Activated gamma-delta T cell treated with Interleukin-2 at 50 U/mL for 16 hours (primary cell): Measurements from ENCODE around the gene PSMB9.
"Not testable (repeated sequence)": the region's sequence is repeated elsewhere in the genome, so short reads cannot be mapped to it uniquely, and the experiment has no call there.

Experiments used
- DNase-seq: peaks from one replicate; pipeline ENCODE4 v3.0.0-alpha.2; 2020

PSMB9 gene

GRCh38 chr6:32865724-32866443 lies 11.9 kb downstream of the PSMB9 start:
- DNase-seq: no peak

- no peak for DNase-seq
Observed at GRCh38 chr6:32867022-32867477, 13.1 kb downstream of the PSMB9 start.

GRCh38 chr6:32867554-32868256 lies 13.7 kb downstream of the PSMB9 start:
- no peak for DNase-seq

DNA sequence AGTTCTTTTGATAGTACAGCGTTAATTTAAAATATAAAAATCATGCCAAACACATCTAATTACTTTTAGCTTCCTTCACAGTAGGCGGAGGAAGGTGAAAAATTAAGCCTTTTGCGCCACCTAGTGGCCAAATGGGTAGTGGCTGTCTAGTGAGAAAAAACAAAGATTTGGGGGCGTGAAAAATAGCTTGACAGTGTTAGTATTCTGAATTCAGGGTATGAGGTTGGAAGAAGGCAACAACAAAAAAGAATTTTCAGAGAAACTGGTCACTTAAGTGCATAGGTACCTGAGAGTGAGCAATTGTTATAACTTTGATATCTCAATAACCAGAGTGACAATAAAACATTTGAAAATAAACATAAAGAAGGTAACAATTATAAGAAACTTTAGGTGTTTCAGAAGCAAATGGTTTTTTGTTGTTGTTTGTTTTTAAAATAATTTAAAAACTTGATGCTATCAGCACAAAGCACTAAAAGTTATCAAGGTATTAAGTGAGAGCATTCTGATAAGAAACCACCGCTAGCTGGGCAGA lies 14.3 kb downstream of the PSMB9 start:
- peak; percentile 88 for DNase-seq

DNA sequence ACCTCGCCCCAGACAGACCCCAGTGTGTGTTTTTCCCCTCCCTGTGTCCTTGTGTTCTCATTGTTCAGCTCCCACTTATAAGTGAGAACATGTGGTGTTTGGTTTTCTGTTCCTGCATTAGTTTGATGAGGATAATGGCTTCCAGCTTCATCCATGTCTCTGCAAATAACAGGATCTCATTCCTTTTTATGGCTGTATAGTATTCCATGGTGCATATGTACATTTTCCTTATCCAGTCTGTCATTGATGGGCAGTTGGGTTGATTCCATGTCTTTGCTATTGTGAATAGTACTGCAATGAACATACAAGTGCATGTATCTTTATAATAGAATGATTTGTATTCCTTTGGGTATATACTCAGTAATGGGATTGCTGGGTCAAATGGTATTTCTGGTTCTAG lies 20.0 kb downstream of the PSMB9 start:
- DNase-seq: not testable (repeated sequence)

- DNase-seq: no peak
Observed at GRCh38 chr6:32876603-32877002, 22.6 kb downstream of the PSMB9 start.

- no peak for DNase-seq
Observed at GRCh38 chr6:32879691-32880090, 25.7 kb downstream of the PSMB9 start.

DNA sequence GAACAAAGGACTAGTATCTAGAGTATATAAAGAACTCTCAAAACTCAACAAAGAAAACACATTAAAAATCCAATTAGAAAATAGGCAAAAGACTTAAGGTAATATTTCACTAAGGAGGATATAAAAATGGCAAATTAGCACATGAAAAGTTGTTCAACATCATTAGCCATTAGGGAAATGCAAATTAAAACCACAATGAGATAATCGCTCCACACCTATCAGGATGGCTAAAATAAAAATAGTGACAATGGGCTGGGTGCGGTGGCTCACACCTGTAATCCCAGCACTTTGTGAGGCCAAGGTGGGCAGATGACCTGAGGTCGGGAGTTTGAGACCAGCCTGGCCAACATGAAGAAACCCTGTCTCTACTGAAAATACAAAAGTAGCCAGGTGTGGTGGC lies 27.0 kb downstream of the PSMB9 start:
- DNase-seq: not testable (repeated sequence)

- no peak for DNase-seq
Observed at GRCh38 chr6:32882879-32883250, 28.9 kb downstream of the PSMB9 start.

GRCh38 chr6:32883789-32884188 lies 29.8 kb downstream of the PSMB9 start:
- no peak for DNase-seq

DNA sequence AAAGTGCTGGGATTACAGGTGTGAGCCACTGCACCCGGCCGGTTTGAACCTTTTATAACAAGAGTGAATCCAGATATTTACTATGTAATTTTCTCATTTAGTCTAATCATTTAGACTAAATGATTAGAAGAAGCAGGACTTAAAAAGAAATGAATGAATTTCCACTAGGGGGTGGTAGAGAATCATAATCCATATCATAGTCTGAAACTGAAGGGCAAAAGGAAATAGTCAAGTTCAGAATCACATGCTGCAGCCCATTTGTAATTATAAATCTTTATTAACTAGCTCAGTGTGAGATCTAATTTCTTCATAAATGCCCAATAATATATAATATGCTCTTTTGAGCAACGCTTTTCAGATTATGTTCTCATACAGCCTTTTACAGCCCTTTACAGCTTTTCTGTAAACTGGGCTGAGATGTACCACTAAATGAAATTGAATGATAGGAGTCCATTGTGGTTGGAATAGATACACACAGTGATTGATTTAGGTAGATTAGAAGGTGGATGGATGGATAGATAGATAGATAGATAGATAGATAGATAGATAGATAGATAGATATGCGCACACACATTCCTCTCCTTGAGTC lies 31.8 kb downstream of the PSMB9 start:
- no peak for DNase-seq

DNA sequence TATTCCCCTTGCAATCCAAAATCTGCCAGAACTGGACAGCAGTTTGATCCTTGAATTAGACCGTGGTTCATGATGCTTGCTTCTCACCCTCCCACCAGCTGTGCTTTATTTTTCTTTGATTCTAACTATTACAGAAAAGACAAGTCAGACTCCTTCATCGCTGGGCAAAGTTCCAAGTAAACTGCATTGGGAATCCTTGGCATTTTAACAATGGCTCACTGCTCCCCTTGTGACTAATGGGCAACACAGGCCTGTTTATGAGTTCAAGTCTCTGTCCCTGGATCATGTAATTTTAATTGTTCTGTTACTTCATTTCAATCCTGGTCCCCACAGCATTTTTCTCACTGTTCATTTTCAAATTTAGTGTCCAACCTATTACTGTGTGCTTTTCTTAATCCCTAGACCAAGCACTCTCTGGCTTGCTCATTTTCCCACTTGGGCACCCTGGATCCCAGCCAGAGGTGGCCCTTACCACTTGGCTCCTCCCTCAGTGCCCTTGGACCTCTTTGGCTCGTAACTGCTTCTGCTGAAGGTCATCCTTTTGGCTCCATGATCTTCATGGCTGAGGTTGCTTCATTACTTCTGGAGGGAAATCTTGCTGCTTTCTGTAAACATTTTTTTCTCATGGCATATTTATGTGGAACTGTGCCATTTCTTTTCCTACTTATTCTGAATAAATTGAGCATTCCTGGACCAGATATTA lies 32.8 kb downstream of the PSMB9 start:
- no peak for DNase-seq

DNA sequence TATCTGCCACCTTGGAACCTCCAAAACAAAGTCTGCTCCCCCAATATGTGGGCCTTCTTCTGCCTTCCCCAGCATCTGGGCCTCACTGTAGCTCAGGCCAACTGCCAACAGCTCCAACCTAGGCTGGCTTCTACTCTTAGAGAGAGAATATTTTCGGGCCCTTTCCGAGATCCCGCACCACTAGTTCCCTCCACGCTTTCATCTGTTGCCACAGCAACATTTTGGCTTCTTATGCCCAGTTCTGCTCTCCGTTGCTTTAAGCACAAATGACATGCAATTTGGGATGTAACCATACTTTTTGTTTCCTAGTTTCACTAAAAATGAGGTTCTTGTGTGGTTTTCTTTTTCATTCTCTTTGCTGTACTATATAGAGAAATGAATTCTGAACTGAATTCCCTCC lies 33.6 kb downstream of the PSMB9 start:
- DNase-seq: no peak

DNA sequence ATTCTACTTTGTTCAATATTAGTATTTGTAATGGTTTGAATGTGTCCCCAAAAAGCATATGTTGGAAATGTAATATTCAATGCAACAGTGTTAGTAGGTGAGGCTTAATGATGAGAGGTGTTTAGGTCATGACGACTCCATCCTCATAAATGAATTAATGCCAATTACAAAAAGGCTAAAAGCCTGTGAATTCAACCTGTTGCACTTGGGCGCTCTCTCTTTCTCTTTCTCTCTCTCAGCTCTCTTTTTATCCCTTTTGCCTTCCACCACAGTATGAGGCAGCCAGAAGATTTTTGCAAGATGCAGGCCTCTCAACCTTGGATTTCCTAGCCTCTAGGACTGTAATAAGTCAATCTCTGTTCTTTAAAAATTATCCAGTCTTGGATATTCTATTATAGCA lies 34.6 kb downstream of the PSMB9 start:
- no peak for DNase-seq

GRCh38 chr6:32889533-32889932 lies 35.5 kb downstream of the PSMB9 start:
- no peak for DNase-seq

- DNase-seq: no peak
Observed at GRCh38 chr6:32890831-32891230, 36.8 kb downstream of the PSMB9 start.

GRCh38 chr6:32894085-32895005 lies 40.4 kb downstream of the PSMB9 start:
- DNase-seq: peak; percentile 91

DNA sequence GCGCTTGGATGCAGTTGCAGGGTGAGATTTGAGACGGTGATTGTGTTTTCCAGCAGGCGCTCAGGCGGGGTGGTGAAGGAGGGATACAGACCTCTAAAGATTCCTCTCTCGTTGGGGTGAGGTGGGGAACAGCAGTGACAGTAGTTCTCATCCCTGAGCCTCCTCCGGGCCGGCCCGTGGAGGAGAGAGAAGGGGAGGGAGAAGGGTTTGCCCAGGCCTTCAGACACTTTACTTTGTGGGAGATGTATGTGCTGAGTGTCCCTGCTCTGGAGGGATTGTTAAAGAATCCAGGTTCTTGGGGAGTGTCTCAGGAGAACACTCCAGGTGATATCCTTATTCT lies 41.0 kb downstream of the PSMB9 start:
- DNase-seq: no peak

DNA sequence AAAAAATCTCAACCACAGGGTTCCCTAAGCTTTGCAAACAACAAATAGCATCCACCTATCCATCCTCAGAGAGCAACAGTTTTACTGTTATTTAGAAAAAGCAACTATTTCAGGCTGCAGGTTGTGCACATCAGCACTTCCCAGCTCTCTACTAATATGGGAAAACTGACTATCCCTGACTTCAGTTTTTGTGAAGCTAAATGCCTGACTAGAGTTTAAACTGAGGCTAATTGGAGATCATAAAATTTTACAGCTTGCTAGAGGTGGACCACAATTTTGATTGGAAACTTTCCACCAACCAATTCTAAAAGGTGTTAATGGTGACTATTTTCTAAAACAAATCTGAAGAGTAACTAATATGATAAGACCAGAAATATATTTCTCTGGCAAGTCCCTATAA lies 50.0 kb downstream of the PSMB9 start:
- DNase-seq: no peak

GRCh38 chr6:32905078-32905477 lies 51.1 kb downstream of the PSMB9 start:
- no peak for DNase-seq

- no peak for DNase-seq
Observed at GRCh38 chr6:32906539-32906938, 52.5 kb downstream of the PSMB9 start.

DNA sequence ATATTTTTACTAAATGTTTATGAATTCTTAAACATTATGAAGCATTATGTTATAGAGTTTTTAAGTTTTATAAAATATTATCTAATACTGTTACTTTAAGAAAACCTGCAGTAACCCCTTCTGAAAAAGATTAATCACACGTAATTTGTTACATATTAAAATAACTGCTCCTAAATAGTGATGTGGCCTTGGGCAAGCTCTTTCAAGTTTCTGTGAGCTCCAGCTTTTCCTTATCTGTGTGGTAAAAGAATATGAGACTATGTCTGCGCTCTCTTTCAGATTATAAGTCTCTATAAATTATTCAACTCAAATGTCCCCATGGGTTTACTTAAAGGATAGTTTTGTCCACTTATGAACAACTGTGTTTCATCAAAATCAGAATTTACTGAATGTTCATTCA lies 54.9 kb downstream of the PSMB9 start:
- no peak for DNase-seq
